Testis (tissue), 2 donors: ENCODE measurements around the gene PDE6H.

Experiments
- CTCF ChIP-seq, 3 experiments: fragments of 450-650 bp in 2 of 3; fragments of 200-600 bp in 1 of 3; sonication (generic) in 1 of 3; IDR thresholded peaks; one replicate each; pipeline ENCODE4 v1.5.1; 2016 to 2019; ENCODE audit warnings: antibody characterized with exemption in 3 of 3, mild to moderate bottlenecking in 2 of 3, moderate library complexity in 1 of 3
- POLR2A ChIP-seq: fragments of 450-650 bp; IDR thresholded peaks from one replicate; pipeline ENCODE4 v1.6.1; 2017; ENCODE audit warnings: antibody characterized with exemption, mild to moderate bottlenecking, moderate library complexity

GRCh38 chr12:14948672-14949071 lies 24.2 kb upstream of the PDE6H start:
- no peak for TF ChIP-seq CTCF (IDR thresholded peaks at IDR 0.05)
- TF ChIP-seq POLR2A = peak; percentile 48
